WTC11 (cell line): ENCODE results near the gene IPO9. TPM values are rescaled to one million over a fixed set of nuclear protein-coding genes. Genes with fewer than 3 reads are reported as not detected.

Source experiments
- ATAC-seq: fragments of 200-7000 bp; cut with Tn5 transposase; 2 replicates; pipeline ENCODE4 v1.10.0; 2021; ENCODE audit warnings: mild to moderate bottlenecking, moderate library complexity
- CTCF ChIA-PET: fragments of 300-600 bp; sonication (Branson Sonifier 250); formaldehyde crosslinking; loops from one replicate; lab custom pipeline; 2021; ENCODE audit warnings: antibody characterized with exemption; lab: Charles Lee
- POLR2A ChIA-PET: fragments of 350-600 bp; sonication (Branson Sonifier 250); formaldehyde crosslinking; loops from one replicate; lab custom pipeline; 2021; ENCODE audit warnings: antibody characterized with exemption; lab: Charles Lee
- DNase-seq: peaks from one replicate; pipeline ENCODE4 v3.0.0; 2021; ENCODE audit warnings: low spot score
- H3K27ac Mint-ChIP-seq: 2 replicates; pipeline ENCODE4 v1.8.0; 2021; ENCODE audit warnings: mixed read lengths
- H3K27me3 Mint-ChIP-seq: 2 replicates; pipeline ENCODE4 v1.8.0; 2021; ENCODE audit warnings: low read depth, mild to moderate bottlenecking, moderate library complexity, mixed read lengths
- H3K36me3 Mint-ChIP-seq: 2 replicates; pipeline ENCODE4 v1.8.0; 2021; ENCODE audit warnings: mixed read lengths
- H3K4me1 Mint-ChIP-seq: 2 replicates; pipeline ENCODE4 v1.8.0; 2022; ENCODE audit warnings: mixed read lengths
- H3K4me3 Mint-ChIP-seq: 2 replicates; pipeline ENCODE4 v1.8.0; 2021; ENCODE audit warnings: mild to moderate bottlenecking, moderate library complexity, mixed read lengths
- H3K9me3 Mint-ChIP-seq: 2 replicates; pipeline ENCODE4 v1.8.0; 2021; ENCODE audit warnings: mixed read lengths
- EMX1 ChIP-seq: fragments of 250-450 bp; sonication (Bioruptor Pico); IDR thresholded peaks from 2 replicates; pipeline ENCODE4 v1.8.0; 2021; ENCODE audit warnings: mild to moderate bottlenecking
- MXD4 ChIP-seq: fragments of 250-450 bp; sonication (Bioruptor Pico); IDR thresholded peaks from 2 replicates; pipeline ENCODE4 v1.8.0; 2021; ENCODE audit warnings: mild to moderate bottlenecking, moderate library complexity, borderline replicate concordance
- NFE2L1 ChIP-seq: sonication (generic); formaldehyde crosslinking; IDR thresholded peaks from 2 replicates; pipeline ENCODE4 v1.8.1; 2023; ENCODE audit warnings: missing genetic modification reagents
- SMAD4 ChIP-seq: sonication (generic); formaldehyde crosslinking; IDR thresholded peaks from 2 replicates; pipeline ENCODE4 v1.8.0; 2022; ENCODE audit warnings: mild to moderate bottlenecking, missing genetic modification reagents
- ZNF396 ChIP-seq: fragments of 250-450 bp; sonication (Bioruptor Pico); IDR thresholded peaks from 2 replicates; pipeline ENCODE4 v1.8.0; 2021; ENCODE audit warnings: mild to moderate bottlenecking, moderate library complexity, borderline replicate concordance
- ZNF416 ChIP-seq: fragments of 250-450 bp; sonication (Bioruptor Pico); IDR thresholded peaks from 2 replicates; pipeline ENCODE4 v1.9.0; 2021; ENCODE audit warnings: mild to moderate bottlenecking, inconsistent platforms
- total RNA-seq: library from RNA; stranded (reverse); gene quantifications from 3 replicates; pipeline ENCODE4 v1.2.3, GENCODE V29; 2021
- TF ChIP-seq, protein P1 (sequence below): sonication (generic); formaldehyde crosslinking; IDR thresholded peaks from 2 replicates; pipeline ENCODE4 v1.8.1; 2022; ENCODE audit warnings: missing genetic modification reagents, borderline replicate concordance
- TF ChIP-seq, protein P2 (sequence below): fragments of 250-450 bp; sonication (Bioruptor Pico); IDR thresholded peaks from 2 replicates; pipeline ENCODE4 v1.9.0; 2021; ENCODE audit warnings: mild to moderate bottlenecking, borderline replicate concordance
- TF ChIP-seq, protein P3 (sequence below): fragments of 250-450 bp; sonication (Bioruptor Pico); IDR thresholded peaks from 2 replicates; pipeline ENCODE4 v1.8.0; 2021; ENCODE audit warnings: mild to moderate bottlenecking
- TF ChIP-seq, protein P4 (sequence below): sonication (generic); formaldehyde crosslinking; IDR thresholded peaks from 2 replicates; pipeline ENCODE4 v1.8.0; 2023; ENCODE audit warnings: missing genetic modification reagents, mild to moderate bottlenecking, borderline replicate concordance
- TF ChIP-seq, protein P5 (sequence below): sonication (generic); formaldehyde crosslinking; IDR thresholded peaks from 2 replicates; pipeline ENCODE4 v1.8.0; 2023; ENCODE audit warnings: missing genetic modification reagents

Gene IPO9
- total RNA-seq, 1 experiment from 2014 or later = 97.2 TPM

DNA sequence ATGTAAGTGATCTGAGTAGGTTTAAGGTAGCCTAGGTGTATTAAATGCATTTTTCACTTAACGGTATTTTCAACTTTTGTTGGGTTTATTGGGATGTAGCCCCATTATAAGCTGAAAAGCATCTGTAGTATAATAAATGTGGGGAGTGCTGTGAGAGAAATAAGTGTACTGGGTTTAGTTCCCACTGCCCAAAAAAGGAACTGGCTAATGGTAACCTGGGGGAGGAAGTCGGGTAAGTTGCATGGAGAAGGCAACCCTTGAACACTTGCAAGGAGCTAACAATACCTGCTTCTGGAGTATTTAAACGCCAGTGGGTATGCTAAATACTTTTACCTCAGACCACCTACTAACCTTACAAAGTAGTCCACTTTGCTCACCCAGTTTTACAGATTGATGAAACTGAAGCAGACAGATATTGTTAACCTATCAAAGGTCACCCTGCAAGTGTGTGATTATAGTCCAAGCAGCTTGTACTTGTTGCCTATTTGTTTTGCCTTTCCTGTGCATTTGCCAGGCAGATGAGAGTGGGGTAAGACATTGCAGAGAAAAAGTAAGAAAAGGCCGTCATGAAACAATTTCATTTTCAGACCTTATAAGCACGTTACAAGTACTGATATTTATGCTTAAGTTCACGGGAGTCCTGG is 52.1 kb downstream of the IPO9 start:
- Mint-ChIP-seq H3K27me3 (peaks cover 2% of the 10 kb centered on the region; the same call in 1 of the 2 replicates), H3K4me1 (peaks cover 25% of the 10 kb centered on the region), H3K9me3 (no peaks in the 10 kb centered on the region), H3K36me3 (peaks cover 4% of the 10 kb centered on the region), H3K27ac (peak overlapping the region; percentile 52; the same call in 1 of the 2 replicates)
- POLR2A ChIA-PET = interaction anchor here (0.6 to 1.5 kb wide), 3 partner anchors 15 to 61 kb away, joined by 3 to 5 read pairs (median 3); no protein-coding TSS in a partner anchor
- DNase-seq = no peak
- CTCF ChIA-PET = interaction anchor here (0.9 to 7.6 kb wide), 6 partner anchors 9 to 350 kb away, joined by 3 to 135 read pairs (median 4); no protein-coding TSS in a partner anchor
- TF ChIP-seq, protein P1, sequence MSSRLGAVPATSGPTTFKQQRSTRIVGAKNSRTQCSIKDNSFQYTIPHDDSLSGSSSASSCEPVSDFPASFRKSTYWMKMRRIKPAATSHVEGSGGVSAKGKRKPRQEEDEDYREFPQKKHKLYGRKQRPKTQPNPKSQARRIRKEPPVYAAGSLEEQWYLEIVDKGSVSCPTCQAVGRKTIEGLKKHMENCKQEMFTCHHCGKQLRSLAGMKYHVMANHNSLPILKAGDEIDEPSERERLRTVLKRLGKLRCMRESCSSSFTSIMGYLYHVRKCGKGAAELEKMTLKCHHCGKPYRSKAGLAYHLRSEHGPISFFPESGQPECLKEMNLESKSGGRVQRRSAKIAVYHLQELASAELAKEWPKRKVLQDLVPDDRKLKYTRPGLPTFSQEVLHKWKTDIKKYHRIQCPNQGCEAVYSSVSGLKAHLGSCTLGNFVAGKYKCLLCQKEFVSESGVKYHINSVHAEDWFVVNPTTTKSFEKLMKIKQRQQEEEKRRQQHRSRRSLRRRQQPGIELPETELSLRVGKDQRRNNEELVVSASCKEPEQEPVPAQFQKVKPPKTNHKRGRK = no peak
- TF ChIP-seq SMAD4 (CRISPR knock-in tag) (no peak), ZNF396 (CRISPR knock-in tag) (no peak), NFE2L1 (CRISPR knock-in tag) (no peak), MXD4 (no peak), ZNF416 (CRISPR knock-in tag) (no peak)
- TF ChIP-seq, protein P2, sequence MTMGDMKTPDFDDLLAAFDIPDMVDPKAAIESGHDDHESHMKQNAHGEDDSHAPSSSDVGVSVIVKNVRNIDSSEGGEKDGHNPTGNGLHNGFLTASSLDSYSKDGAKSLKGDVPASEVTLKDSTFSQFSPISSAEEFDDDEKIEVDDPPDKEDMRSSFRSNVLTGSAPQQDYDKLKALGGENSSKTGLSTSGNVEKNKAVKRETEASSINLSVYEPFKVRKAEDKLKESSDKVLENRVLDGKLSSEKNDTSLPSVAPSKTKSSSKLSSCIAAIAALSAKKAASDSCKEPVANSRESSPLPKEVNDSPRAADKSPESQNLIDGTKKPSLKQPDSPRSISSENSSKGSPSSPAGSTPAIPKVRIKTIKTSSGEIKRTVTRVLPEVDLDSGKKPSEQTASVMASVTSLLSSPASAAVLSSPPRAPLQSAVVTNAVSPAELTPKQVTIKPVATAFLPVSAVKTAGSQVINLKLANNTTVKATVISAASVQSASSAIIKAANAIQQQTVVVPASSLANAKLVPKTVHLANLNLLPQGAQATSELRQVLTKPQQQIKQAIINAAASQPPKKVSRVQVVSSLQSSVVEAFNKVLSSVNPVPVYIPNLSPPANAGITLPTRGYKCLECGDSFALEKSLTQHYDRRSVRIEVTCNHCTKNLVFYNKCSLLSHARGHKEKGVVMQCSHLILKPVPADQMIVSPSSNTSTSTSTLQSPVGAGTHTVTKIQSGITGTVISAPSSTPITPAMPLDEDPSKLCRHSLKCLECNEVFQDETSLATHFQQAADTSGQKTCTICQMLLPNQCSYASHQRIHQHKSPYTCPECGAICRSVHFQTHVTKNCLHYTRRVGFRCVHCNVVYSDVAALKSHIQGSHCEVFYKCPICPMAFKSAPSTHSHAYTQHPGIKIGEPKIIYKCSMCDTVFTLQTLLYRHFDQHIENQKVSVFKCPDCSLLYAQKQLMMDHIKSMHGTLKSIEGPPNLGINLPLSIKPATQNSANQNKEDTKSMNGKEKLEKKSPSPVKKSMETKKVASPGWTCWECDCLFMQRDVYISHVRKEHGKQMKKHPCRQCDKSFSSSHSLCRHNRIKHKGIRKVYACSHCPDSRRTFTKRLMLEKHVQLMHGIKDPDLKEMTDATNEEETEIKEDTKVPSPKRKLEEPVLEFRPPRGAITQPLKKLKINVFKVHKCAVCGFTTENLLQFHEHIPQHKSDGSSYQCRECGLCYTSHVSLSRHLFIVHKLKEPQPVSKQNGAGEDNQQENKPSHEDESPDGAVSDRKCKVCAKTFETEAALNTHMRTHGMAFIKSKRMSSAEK (CRISPR knock-in tag) = peak; percentile 13; the same call in 1 of the 2 replicates
- TF ChIP-seq, all 79 proteins: peak for 1
- no peak for ATAC-seq
- H3K4me3 Mint-ChIP-seq = no peak overlapping the region

DNA sequence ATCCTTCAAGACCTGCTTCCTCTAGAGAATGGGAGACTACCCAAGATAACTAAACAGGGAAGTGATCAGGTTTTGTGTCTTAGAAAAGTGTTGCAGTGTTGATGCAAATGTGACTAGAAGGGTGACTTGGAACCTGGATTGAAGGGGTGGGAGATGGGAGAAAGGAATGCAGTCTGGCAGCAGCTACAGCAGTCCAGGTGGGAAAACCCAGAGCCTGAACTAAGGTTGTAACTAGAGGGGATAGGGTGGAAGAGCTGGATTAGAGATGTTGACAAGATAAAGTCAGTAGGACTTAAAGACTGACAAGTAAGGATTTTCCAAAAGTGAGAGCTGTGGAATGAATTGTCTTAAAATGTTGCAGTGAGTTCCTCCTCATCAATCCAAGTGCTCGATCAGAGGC is 52.7 kb downstream of the IPO9 start:
- POLR2A ChIA-PET = interaction anchor here (1.4 kb wide), 1 partner anchor 14 kb away, joined by 5 read pairs; no protein-coding TSS in a partner anchor
- DNase-seq (no peak), ATAC-seq (peak; percentile 36)
- H3K9me3 Mint-ChIP-seq = no peaks in the 10 kb centered on the region
- CTCF ChIA-PET = interaction anchor here (0.5 to 7.6 kb wide), 7 partner anchors 8 to 1041 kb away, joined by 3 to 135 read pairs (median 4); no protein-coding TSS in a partner anchor
- no peak overlapping the region for H3K4me3 Mint-ChIP-seq
- peaks cover 2% of the 10 kb centered on the region for H3K27me3 Mint-ChIP-seq
- H3K36me3 Mint-ChIP-seq = no peaks in the 10 kb centered on the region
- peak overlapping the region; percentile 52; the same call in 1 of the 2 replicates for H3K27ac Mint-ChIP-seq
- TF ChIP-seq, protein P3, sequence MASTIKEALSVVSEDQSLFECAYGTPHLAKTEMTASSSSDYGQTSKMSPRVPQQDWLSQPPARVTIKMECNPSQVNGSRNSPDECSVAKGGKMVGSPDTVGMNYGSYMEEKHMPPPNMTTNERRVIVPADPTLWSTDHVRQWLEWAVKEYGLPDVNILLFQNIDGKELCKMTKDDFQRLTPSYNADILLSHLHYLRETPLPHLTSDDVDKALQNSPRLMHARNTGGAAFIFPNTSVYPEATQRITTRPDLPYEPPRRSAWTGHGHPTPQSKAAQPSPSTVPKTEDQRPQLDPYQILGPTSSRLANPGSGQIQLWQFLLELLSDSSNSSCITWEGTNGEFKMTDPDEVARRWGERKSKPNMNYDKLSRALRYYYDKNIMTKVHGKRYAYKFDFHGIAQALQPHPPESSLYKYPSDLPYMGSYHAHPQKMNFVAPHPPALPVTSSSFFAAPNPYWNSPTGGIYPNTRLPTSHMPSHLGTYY (CRISPR knock-in tag) = peak; percentile 61; the same call in 1 of the 2 replicates
- TF ChIP-seq, protein P4, sequence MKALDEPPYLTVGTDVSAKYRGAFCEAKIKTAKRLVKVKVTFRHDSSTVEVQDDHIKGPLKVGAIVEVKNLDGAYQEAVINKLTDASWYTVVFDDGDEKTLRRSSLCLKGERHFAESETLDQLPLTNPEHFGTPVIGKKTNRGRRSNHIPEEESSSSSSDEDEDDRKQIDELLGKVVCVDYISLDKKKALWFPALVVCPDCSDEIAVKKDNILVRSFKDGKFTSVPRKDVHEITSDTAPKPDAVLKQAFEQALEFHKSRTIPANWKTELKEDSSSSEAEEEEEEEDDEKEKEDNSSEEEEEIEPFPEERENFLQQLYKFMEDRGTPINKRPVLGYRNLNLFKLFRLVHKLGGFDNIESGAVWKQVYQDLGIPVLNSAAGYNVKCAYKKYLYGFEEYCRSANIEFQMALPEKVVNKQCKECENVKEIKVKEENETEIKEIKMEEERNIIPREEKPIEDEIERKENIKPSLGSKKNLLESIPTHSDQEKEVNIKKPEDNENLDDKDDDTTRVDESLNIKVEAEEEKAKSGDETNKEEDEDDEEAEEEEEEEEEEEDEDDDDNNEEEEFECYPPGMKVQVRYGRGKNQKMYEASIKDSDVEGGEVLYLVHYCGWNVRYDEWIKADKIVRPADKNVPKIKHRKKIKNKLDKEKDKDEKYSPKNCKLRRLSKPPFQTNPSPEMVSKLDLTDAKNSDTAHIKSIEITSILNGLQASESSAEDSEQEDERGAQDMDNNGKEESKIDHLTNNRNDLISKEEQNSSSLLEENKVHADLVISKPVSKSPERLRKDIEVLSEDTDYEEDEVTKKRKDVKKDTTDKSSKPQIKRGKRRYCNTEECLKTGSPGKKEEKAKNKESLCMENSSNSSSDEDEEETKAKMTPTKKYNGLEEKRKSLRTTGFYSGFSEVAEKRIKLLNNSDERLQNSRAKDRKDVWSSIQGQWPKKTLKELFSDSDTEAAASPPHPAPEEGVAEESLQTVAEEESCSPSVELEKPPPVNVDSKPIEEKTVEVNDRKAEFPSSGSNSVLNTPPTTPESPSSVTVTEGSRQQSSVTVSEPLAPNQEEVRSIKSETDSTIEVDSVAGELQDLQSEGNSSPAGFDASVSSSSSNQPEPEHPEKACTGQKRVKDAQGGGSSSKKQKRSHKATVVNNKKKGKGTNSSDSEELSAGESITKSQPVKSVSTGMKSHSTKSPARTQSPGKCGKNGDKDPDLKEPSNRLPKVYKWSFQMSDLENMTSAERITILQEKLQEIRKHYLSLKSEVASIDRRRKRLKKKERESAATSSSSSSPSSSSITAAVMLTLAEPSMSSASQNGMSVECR (CRISPR knock-in tag) = no peak
- TF ChIP-seq EMX1 (CRISPR knock-in tag) (0 out of 2 replicates have a peak, but pooled peaks have one; percentile 43), NFE2L1 (CRISPR knock-in tag) (no peak)
- TF ChIP-seq, protein P5, sequence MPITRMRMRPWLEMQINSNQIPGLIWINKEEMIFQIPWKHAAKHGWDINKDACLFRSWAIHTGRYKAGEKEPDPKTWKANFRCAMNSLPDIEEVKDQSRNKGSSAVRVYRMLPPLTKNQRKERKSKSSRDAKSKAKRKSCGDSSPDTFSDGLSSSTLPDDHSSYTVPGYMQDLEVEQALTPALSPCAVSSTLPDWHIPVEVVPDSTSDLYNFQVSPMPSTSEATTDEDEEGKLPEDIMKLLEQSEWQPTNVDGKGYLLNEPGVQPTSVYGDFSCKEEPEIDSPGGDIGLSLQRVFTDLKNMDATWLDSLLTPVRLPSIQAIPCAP (CRISPR knock-in tag) = no peak
- H3K4me1 Mint-ChIP-seq = peaks cover 25% of the 10 kb centered on the region
